SK-N-MC (cell line): ENCODE data around the gene LMO3.
"Not testable (repeated sequence)": the region's sequence is repeated elsewhere in the genome, so short reads cannot be mapped to it uniquely, and the experiment has no call there.

Experiments used
- DNase-seq: peaks from one replicate; pipeline ENCODE4 v3.0.0-alpha.2; 2011; ENCODE audit warnings: low read depth, low spot score
- H3K27ac ChIP-seq: fragments of 200-600 bp; sonication (generic); 2 replicates; pipeline ENCODE4 v1.5.1; 2016; ENCODE audit warnings: mixed run types
- H3K36me3 ChIP-seq: fragments of 200-600 bp; sonication (generic); 2 replicates; pipeline ENCODE4 v1.6.1; 2017; ENCODE audit warnings: antibody characterized with exemption, low read length, mixed read lengths; ENCODE audit not compliant: insufficient read depth
- H3K4me3 ChIP-seq: fragments of 200-600 bp; sonication (generic); 2 replicates; pipeline ENCODE4 v1.5.1; 2016
- H3K9ac ChIP-seq: fragments of 200-600 bp; sonication (generic); 2 replicates; pipeline ENCODE4 v1.8.0; 2017; ENCODE audit warnings: mixed run types, mixed read lengths; ENCODE audit not compliant: insufficient read length
- H3K9me3 ChIP-seq: fragments of 200-600 bp; sonication (generic); 2 replicates; pipeline ENCODE4 v1.6.1; 2017; ENCODE audit warnings: low read depth, mild to moderate bottlenecking, antibody characterized with exemption, low read length, moderate library complexity, mixed read lengths
- EZH2 ChIP-seq: fragments of 200-600 bp; sonication (generic); IDR thresholded peaks from one replicate; pipeline ENCODE4 v1.6.1; 2017; ENCODE audit warnings: antibody characterized with exemption
- FOXP2 ChIP-seq: optimal IDR thresholded peaks from 2 replicates; pipeline ENCODE3; 2011; ENCODE audit warnings: mild to moderate bottlenecking, moderate library complexity; ENCODE audit not compliant: insufficient read depth; ENCODE audit errors: extremely low read length, control extremely low read depth
- POLR2AphosphoS5 ChIP-seq: IDR thresholded peaks from 2 replicates; pipeline ENCODE4 v1.6.1; 2012; ENCODE audit warnings: mild to moderate bottlenecking, low read depth, low read length, borderline replicate concordance

LMO3 gene

GRCh38 chr12:16553457-16553856 is 52.5 kb downstream of the LMO3 start:
- no peaks in the 10 kb centered on the region for H3K9me3 ChIP-seq
- TF ChIP-seq EZH2 (no peak), POLR2AphosphoS5 (no peak), FOXP2 (no peak)
- H3K36me3 ChIP-seq = no peaks in the 10 kb centered on the region
- no peak overlapping the region for H3K27ac ChIP-seq
- no peak overlapping the region for H3K4me3 ChIP-seq
- no peak overlapping the region for H3K9ac ChIP-seq
- DNase-seq = no peak

DNA sequence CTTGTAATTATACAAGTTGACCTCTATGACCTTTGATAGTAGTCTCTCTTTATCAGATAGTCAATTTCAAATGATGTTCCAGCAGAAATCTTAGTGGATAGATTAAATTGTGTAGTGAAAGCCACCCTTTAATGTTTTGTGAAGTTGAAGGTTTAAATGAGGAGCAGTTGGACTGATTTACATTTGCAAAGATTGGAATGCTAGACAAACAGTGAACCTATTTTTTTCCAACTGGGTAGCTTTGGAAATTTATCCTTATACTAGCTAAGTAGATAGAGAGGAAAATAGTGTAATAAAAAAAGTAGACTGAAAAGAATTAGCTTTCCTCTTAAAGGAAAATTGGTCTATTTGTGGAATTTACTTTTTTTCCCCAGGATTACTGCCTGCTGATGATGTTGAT is 53.7 kb downstream of the LMO3 start:
- TF ChIP-seq POLR2AphosphoS5 (no peak), EZH2 (no peak), FOXP2 (no peak)

GRCh38 chr12:16545836-16546235 is 60.1 kb downstream of the LMO3 start:
- no peak overlapping the region for H3K9ac ChIP-seq
- no peak for DNase-seq
- no peak overlapping the region for H3K4me3 ChIP-seq
- H3K9me3 ChIP-seq = no peaks in the 10 kb centered on the region
- H3K27ac ChIP-seq = no peak overlapping the region
- no peaks in the 10 kb centered on the region for H3K36me3 ChIP-seq
- no peak for TF ChIP-seq POLR2AphosphoS5
- no peak for TF ChIP-seq EZH2
- TF ChIP-seq FOXP2 = no peak

More for the DNA sequence above, 53.7 kb downstream of the LMO3 start:
- Histone ChIP-seq H3K36me3 (no peaks in the 10 kb centered on the region), H3K9ac (no peak overlapping the region), H3K9me3 (no peaks in the 10 kb centered on the region), H3K4me3 (no peak overlapping the region), H3K27ac (no peak overlapping the region)
- DNase-seq = no peak

- H3K9ac ChIP-seq = no peak overlapping the region
- TF ChIP-seq EZH2 (no peak), FOXP2 (no peak), POLR2AphosphoS5 (no peak)
- no peak for DNase-seq
- H3K27ac ChIP-seq = no peak overlapping the region
- H3K9me3 ChIP-seq = no peaks in the 10 kb centered on the region
- H3K36me3 ChIP-seq = no peaks in the 10 kb centered on the region
- H3K4me3 ChIP-seq = no peak overlapping the region
Observed at GRCh38 chr12:16542586-16542985, 63.4 kb downstream of the LMO3 start.

DNA sequence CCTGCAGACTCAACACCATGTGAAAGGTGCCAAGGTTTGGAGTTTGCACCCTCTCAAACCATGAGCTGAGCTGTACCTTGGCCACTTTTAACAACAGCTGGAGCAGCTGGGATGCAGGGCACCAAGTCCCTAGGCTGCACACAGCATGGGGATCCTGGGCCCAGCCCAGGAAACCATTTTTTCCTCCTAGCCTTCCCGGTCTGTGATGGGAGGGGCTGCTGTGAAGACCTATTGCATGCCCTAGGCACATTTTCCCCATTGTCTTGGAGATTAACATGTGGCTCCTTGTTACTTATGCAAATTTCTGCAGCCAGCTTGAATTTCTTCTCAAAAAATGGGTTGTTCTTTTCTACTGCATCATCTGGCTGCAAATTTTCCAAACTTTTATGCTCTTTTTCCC is 68.3 kb downstream of the LMO3 start:
- not testable (repeated sequence) for H3K27ac ChIP-seq, H3K9me3 ChIP-seq, H3K9ac ChIP-seq, DNase-seq, H3K36me3 ChIP-seq, H3K4me3 ChIP-seq

DNA sequence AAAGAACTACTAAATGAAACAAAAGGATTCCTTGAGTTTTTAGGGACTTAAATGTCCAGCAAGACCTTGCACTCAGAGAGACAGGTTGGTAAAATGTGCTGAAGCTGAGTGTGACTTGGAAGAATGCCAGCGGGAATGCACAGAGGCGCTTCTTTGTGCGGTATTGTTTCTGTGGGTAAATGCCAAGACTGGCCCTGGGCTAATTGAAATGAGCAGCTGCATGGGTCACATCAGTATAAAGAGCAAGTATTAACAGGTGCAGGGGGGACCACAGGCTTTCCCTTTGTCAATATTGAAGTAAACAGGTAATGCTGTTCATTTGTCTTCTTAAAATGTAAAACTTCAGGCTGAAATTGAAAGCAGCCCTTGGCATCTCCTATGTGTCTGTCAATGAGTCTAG is 74.3 kb downstream of the LMO3 start:
- H3K36me3 ChIP-seq = no peaks in the 10 kb centered on the region
- no peaks in the 10 kb centered on the region for H3K9me3 ChIP-seq
- no peak for TF ChIP-seq POLR2AphosphoS5
- no peak for TF ChIP-seq EZH2
- TF ChIP-seq FOXP2 = no peak
- H3K27ac ChIP-seq = no peak overlapping the region
- no peak for DNase-seq
- H3K9ac ChIP-seq = no peak overlapping the region
- no peak overlapping the region for H3K4me3 ChIP-seq

GRCh38 chr12:16530268-16530850 is 75.6 kb downstream of the LMO3 start:
- Histone ChIP-seq H3K9me3 (no peaks in the 10 kb centered on the region), H3K9ac (no peak overlapping the region), H3K36me3 (no peaks in the 10 kb centered on the region), H3K27ac (no peak overlapping the region), H3K4me3 (no peak overlapping the region)
- TF ChIP-seq FOXP2 (no peak), POLR2AphosphoS5 (no peak), EZH2 (no peak)
- no peak for DNase-seq

DNA sequence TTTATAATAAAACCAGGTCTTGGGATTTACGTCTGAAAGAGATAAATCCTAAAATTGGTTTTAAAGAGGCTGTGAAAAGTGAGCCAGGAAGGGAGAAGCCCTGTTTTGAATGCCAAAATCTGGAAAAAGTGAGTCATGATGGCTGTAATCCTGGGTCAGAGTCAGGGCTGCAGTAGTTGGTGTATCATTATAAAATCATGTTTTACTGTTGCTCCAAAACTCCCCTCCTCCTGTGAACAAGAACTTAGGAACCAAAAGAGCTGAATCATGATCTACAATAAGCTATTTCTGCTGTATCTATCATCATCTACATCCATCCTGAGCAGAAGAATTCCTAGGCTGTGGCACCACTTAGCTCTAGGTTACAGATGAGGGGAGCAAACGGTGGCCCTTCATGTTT is 79.3 kb downstream of the LMO3 start:
- no peaks in the 10 kb centered on the region for H3K36me3 ChIP-seq
- H3K9me3 ChIP-seq = no peaks in the 10 kb centered on the region
- H3K27ac ChIP-seq = no peak overlapping the region
- TF ChIP-seq POLR2AphosphoS5 (no peak), EZH2 (no peak), FOXP2 (no peak)
- no peak overlapping the region for H3K9ac ChIP-seq
- H3K4me3 ChIP-seq = no peak overlapping the region
- DNase-seq = no peak

DNA sequence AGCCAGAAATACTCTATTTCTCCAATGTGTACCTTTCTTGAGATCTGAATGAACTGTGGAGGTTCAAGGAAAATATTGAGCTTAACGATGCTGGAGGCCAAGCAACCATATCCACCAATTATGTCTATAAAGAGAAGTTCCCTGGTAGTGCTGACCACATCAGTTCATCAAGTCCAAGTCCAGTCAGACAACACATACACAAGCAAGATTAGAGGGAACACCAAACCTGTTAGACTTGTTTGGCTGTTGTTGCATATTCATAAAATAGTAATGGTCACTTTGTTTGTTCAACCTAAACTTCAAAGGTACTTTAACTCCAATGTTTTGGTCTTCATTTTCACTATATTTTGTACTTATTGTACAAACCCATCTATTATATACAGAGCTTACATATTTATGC is 81.6 kb downstream of the LMO3 start:
- H3K9ac ChIP-seq = no peak overlapping the region
- H3K4me3 ChIP-seq = no peak overlapping the region
- DNase-seq = no peak
- no peaks in the 10 kb centered on the region for H3K9me3 ChIP-seq
- H3K27ac ChIP-seq = peak overlapping the region; percentile 69
- TF ChIP-seq POLR2AphosphoS5 (no peak), EZH2 (no peak), FOXP2 (no peak)
- H3K36me3 ChIP-seq = no peaks in the 10 kb centered on the region

- peak overlapping the region; percentile 69 for H3K27ac ChIP-seq
- H3K9ac ChIP-seq = no peak overlapping the region
- H3K4me3 ChIP-seq = no peak overlapping the region
- no peak for DNase-seq
- H3K9me3 ChIP-seq = no peaks in the 10 kb centered on the region
- TF ChIP-seq POLR2AphosphoS5 (no peak), EZH2 (no peak), FOXP2 (no peak)
- no peaks in the 10 kb centered on the region for H3K36me3 ChIP-seq
Observed at GRCh38 chr12:16523951-16524331, 82.0 kb downstream of the LMO3 start.
